HG02759 (cell line): ENCODE data around the gene OPTC.
"Not testable (repeated sequence)": the region's sequence is repeated elsewhere in the genome, so short reads cannot be mapped to it uniquely, and the experiment has no call there.

Experiments used
- ATAC-seq: cut with Tn5 transposase; IDR thresholded peaks from one replicate; pipeline ENCODE4 v1.9.1; 2021; ENCODE audit warnings: mild to moderate bottlenecking, moderate library complexity; ENCODE audit not compliant: unreplicated experiment

The OPTC gene

DNA sequence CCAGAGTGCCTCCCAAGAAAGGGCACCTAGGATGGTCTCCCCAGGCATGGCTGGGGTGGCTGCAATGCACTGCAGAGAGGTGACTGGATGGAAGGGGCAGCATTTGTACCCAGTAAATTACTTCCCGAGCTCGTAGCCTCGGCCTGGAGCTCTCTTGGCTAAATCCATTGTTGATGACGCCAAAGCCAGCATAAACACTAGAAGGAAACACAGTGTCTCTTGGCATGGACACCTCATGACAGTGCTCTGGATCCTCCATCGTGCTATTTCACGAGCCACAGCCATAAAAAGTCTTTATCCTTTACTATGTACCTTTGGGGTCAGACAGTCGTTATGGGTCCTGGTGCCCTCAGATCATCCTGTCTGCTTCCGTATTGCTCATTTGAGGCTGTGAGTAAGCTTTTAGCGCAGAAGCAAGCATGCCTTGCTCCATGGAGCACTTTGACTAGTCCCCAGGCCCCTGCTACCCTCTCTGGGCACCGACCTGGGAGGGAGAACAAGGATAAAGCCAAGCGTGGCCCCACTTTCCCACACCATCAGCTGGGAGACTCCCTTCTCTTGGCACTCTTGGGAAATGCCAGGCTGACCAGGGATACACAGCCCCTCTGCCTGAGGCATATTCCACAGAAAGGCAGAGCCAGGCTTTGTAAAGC, 28.7 kb upstream of the OPTC start:
- no peak for ATAC-seq

DNA sequence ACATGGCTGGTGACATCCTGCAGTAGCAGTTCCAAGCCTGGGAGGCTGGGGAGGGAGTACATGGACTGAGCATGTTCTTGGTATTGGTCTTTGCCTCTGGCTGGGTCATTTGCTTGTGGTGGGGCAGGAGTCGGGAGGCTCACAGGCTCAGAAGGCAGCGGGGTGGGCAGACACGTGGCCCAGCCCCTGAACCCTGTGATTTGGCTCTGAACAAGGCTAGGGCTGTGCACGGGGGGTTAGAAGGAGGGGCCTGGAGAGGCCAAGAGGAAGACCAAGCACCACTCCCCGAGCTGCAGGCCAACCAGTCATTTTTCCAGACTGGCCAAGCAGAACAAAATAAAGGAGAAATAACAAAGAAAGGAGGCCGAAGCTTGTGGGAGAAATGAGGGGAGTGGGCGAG, 28.0 kb upstream of the OPTC start:
- ATAC-seq: no peak

DNA sequence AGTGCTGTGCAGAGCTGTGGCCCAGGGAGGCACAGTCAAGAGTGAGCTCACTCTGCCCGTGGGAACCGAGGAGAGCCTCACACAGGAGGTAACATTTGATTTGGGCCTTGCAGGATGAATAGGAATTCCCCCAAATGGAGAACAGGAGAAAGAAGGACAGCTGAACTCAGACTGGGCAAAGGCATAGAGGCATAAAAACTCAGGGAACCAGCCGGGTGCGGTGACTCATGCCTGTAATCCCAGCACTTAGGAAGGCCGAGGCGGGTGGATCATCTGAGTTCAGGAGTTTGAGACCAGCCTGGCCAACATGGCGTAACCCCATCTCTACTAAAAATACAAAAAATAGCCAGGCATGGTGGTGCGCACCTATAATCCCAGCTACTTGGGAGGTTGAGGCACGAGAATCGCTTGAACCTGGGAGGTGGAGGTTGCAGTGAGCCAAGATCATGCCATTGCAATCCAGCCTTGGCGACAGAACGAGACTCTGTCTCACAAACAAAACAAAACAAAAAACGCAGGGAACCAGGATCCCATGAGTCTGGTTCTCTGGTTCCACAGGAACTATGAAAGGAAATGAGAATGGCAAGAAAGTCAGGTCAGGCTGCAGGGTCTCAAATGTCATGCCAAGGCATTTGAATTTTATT, 26.9 kb upstream of the OPTC start:
- ATAC-seq: not testable (repeated sequence)

DNA sequence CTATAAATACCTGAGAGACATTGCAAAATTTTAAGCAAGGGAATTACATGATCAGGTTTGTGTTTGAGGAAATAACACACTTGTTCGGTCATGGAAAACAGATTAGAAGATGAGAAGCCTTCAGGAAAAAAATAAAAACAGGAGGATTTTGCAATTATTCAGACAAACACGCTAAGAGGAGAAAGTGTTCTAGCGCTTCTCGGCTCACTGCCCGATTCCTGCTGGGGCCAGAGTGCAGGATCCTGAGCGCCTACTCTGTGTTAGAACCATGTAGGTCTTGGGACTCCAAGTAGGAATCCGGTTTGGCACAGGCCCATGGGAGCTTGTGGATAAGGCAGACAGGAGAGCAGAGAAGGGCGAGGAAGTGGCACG, 26.4 kb upstream of the OPTC start:
- ATAC-seq: no peak

DNA sequence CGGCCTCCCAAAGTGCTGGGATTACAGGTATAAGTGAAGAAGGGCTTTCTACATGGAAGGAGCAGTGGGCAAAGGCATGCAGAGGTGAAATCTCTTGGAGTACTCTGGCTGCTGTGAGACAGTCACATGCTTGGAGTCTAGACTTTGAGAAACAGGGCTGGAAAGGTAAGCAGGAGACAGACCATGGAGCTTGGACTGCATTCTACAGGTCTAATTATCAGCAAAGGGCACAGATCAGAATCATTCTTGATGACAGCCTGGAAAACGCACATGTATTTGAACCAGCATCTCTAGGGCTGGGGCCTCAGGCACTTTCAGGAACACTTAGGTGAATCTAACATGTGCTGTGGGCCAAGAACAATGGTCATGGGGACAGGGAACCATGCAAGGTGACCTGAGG, 25.6 kb upstream of the OPTC start:
- ATAC-seq: no peak

DNA sequence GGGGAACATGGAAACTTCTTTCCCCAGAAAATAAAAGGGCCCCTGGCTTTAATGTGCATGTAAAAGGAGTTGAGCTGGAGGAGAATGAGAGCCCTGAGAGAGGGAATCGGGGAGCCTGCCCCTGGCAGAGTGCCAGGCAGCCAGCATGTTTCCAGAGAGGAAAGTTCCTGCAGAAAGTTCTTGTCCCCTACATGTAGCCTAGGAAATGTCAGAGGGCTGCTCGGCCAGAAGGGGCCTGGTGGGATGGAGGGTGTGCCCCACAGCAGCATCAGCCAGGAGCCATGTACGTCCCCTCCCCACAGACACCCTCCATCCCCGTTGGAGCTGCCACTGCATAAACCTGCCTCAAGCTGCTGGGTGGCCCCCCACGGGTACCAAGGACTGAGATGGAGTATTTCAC, 23.7 kb upstream of the OPTC start:
- ATAC-seq: no peak

DNA sequence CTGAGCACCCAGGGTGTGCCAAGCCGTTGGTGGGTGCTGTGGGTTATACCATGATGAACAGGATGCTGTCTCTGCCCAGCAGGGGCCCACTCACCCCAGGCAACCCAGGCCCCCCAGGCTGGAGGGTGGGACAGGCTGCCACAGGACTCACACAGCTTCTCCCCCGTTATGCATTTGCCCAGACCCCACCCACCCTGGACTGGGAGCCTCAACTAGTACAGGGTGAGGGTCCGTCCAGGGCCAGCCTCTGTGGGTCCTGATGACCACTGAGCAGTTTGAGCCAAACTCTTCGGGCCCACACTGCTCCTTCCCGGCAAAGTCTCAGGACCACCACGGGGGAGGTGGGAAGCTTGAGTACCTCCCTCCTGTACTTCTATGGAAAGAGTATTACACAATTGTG, 22.1 kb upstream of the OPTC start:
- no peak for ATAC-seq

DNA sequence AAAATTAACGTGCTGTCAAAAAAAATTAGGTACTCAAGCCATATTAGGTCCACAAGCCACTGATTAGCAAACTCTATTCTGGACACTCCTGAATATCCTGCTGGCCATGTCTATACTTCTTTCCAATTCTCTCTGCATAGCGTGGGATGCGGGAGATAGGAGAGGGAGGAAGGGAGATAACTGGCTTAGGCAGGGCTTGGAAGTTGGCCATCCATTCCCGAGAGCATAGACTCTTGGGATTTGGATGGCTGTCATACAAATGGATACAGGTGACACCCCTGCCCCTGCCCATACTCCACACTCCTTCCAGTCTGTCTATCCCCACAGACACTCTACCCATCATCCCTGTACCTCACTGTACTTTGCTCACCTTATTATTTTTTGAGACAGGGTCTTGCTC, 20.7 kb upstream of the OPTC start:
- ATAC-seq: no peak

DNA sequence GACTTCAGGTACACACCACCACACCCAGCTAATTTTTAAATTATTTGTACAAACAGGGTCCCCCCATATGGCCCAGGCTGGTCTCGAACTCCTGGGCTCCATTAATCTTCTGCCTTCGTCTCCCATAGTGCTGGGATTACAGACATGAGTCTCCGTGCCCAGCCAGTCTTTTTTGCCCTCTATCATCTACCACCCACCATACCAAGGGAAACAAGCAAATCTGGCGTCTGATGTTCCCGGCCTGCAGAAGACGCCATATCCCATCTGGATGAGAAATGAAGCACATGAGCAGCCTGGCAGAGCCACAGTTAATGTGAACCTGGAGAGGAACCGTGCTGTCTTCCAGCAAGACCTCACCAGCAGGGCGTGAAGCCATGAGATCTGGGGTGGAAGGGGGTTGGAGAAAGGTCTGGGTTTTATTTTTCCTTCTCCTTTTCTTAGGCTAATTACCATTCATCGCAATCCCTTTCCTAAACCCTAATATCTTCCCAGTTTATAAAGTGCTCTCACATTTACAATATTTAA, 20.1 kb upstream of the OPTC start:
- ATAC-seq: no peak

DNA sequence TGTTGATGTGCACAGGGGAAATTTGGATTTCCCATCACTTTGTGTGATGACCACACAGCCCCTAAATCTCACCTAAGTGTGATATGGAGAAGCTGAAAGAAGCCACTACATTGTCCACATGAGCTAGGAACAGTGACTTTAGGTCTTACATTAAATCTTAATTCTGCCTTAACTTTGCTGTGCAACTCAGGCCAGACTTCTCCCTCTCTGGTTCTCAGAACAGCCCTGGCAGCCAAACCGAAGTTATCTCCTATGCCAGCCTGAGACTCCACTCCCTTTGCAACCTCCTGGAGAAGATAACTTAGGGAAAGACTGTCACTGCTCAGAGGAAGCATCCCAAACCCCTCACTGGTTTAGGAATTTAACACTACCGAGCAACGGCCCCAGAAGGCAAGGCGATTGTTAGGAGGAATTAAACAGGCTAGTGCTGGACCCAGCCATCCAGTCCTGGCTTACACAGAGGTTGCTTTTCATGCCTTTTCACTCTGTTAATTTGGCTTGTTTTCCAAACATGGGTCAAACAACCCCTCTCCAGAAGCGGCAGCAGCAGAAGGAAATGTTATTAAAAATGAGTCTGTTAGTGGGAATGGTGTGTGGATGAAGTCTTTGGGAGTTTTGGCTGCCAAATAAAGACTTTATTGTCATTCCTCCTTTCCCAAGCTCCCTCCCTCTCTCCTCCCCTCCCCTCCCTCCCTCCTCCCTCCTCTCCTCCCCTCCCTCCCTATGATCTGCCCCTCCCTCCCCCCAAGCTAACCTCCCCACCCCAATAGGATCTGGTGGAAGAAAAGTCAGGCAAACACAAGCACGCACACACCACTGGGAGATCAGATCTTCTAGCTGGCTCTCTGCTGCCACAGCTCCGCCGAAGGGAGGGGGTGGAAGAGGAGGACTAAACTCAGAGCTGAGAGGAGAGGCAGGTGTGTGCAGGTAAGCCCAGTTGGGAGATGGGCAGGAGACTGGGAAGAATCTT, 18.7 kb upstream of the OPTC start, which contains the start of gene PRELP:
PRELP (plus strand) TSS at position 795 of the 970 bp plus-strand sequence. CDS start 7,379 bp downstream, outside the sequence.
- ATAC-seq: no peak

DNA sequence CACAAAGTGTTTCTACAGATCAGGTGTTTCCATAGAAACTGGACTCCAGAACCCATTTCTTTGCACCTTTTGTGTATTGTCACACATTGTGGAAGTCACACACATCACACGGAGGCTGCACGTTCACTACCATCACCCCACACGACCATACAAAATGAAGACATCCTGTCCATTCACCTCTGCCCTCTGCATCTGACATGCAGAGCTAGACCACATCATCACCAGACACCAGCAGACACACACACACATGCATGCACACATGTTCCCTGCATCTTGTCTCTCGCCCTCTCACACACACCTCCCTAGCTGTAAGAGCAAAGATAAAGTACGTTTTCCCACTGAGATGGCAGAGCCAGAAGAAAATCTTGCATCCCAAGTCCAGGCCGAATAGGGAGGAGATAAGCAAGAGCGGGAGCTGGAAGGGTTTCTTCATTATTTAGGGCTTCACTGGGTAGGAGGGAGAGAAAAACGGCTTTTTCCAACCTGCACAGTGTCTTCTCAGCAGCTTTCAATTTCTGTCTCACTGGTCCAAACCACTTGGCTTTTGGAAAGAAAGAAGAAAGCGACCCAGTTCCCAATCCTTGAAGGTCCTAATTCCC, 17.6 kb upstream of the OPTC start:
- no peak for ATAC-seq

DNA sequence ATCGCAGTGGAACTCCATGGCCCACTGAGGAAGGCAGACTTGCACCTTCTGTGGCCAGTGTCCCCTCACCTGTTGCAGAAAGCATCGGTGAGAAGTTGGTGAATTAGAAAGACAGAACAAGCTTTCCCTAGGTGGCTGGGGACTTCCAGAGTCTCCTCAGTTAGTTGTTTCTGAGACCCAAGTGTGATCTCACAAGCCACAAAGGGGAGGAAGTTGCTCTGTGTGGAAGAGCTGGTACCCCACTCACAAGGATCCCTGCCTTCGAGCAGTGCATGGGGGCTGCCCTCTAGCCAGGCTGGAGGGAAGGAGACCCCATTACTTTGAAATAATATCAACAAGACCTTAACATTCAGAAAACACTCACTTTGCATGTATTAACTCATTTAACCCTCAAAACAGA, 16.2 kb upstream of the OPTC start:
- no peak for ATAC-seq

DNA sequence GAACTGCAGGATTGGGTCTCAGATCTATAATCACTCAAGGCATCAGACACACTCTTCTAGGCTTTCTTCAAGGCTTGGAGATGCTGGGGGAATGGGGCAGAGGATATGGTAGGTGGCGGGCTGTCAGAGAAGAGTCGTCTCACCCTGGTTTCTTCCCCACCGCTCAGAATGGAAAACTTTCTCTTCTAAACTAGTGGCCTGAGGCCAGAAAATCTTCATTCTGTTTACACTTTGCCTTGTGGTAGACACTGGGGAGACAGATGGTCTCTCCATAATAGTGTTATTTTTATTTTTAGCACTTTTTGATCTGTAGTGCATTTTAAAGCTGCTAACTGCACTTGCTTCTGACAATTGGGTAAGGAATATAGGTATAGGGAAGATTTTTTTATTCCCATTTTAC, 15.7 kb upstream of the OPTC start:
- ATAC-seq: no peak

DNA sequence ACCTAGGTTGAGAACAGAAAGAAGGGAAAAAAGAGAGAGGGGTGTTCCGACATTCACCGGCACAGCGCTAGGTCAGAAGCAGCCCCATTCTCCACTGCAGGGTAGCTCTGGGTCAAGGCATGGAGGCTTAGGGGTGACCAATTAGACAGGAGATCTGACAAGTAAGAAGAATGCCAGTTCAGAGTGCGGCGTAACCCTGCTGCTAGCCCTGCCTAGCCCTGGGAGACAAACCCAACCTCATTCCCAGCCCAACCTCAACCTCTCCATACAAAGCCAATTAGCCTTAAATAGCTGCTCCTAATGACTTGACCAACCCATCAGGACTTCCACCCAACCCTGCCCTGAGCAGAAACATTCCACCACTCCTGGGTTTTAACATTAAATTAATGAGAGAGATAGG, 15.0 kb upstream of the OPTC start:
- ATAC-seq: no peak

DNA sequence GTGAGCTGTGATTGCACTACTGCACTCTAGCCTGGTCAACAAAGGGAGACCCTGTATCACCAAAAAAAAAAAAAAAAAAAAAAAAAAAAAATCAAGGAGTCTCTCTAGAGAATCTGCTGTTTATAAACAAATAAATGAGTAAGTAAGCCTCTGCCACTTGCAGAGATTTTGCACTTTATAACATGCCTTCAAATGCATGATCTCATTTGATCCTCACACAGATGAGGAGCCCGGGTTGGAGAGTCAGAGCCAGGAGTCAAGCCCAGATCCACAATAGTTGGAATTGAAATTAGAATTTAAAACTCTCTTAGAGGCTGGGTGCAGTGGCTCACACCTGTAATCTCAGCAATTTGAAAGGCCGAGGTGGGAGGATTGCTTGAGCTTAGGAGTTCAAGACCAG, 14.3 kb upstream of the OPTC start:
- ATAC-seq: no peak

DNA sequence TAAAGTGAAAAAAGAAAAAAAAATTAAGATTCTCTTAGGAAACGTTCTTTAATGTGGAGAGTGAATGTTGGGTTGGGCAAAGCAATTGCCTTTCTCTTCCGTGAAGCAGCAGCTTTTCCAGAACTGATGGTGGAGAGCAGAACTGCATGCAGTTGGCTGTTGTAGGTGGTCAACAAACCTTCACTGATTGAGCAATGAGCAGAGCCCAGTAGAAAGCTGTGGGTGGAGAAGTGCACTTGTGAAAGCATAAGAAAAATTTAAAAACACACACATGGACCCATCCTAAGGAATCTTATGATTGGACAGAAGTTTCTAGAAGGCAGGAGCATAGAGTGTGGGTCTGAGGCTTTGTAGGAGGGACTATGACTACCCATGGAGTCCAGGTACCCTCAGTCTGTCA, 13.9 kb upstream of the OPTC start:
- ATAC-seq: no peak

DNA sequence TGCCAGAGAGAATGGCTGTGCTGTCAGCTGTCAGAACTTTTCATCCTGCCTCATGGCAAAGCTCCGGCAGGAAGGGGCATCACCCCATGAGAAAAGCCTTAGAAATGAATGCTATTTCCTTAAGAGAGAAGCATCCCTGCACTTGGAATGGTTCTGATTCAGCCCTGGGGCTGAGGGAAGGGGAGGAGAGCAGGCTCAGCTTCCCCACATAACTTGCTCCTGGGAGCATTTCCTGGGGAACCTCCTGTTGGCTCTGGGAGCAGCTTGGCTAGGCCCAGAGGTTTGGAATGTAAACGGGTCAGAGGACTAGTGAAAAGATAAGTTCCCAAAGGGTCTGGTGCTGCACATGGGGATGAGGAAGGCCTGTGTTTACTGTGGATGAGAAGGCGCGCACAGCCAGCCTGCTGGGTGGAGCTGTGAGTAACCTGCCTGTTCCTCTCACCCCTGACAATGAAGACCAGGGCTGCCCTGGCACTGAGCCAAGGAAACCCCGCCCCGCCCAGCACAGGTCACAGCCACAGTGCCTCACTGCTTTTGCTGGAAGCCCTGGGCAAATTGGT, 13.3 kb upstream of the OPTC start:
- no peak for ATAC-seq

DNA sequence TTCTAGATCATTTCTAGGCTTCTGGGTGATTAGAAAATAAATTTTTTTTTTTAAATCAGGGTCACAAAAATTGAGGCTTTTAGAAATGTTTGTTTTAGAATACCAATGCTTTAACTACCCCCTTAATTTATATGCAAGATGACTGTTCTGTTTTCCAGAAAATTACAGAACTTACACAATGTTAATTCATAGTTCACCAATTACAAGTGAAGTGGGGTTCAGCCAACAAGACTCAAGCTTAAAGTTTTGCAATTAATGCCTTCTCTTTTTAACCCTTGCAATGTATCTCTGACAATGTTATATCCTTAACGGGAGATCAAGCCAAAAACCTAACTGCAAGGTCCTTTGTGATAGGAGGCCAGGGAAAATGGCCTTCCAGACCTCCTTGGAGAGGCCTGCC, 12.8 kb upstream of the OPTC start:
- no peak for ATAC-seq

DNA sequence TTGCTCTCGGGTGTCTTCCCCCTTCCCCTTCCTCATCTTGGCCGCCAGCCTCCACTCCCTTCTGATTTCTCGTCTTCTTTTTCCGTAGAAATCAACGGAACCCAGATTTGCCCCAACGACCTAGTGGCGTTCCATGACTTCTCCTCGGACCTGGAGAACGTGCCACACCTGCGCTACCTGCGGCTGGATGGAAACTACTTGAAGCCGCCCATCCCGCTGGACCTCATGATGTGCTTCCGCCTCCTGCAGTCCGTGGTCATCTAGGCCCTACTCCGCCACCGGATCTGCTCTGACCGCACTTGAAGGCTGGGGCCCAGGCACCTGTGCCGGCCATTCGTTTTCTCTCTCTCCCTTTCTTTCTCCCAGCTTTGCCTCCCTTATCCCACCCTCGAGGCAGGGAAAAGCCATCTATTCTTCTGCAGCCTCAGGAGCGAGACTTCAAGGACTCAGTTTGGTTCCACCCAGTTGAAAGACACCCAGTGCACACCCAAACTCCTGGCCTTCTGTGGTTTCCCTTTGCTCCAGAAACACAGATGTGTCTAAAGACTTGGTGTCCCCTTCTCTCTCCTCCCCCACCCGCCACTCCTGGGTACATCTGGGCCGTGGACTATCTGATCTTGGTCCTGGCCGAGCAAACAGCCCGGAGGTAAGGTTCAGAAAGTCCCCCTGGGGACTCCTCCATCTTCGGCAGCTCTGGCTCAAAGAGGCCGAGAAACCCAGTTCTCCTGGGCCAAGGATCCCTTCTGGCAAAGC, 7.2 kb upstream of the OPTC start:
- no peak for ATAC-seq

DNA sequence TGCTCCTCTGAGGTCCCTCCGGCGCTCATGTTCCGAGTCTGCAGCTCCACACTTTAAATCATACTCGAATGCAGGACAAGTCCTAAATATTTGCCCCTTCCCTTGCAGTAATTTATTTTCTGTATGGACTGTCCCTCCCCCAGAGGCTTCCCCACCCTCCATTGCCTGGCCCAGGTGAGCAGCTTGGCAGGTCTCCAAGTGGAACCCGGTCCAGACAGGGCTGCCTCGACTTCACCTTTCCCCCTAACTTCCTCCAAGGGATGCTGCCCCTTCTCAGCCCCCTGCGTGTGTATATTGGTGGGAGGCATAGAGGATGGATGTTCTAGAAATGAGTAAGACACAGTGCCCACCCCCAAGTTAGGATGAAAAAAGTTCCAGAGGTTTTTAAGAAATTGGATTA, 5.4 kb upstream of the OPTC start:
- ATAC-seq: no peak
